WTC11 (cell line): ENCODE measurements around the gene ALG14. TPM values are rescaled to one million over a fixed set of nuclear protein-coding genes. Genes with fewer than 3 reads are reported as not detected.
A peak's percentile ranks its signal among the peaks of the same experiment; 100 is the strongest.

Experiments used
- ATAC-seq: fragments of 200-7000 bp; cut with Tn5 transposase; 2 replicates; pipeline ENCODE4 v1.10.0; 2021; ENCODE audit warnings: mild to moderate bottlenecking, moderate library complexity
- CTCF ChIA-PET: fragments of 300-600 bp; sonication (Branson Sonifier 250); formaldehyde crosslinking; loops from one replicate; lab custom pipeline; 2021; ENCODE audit warnings: antibody characterized with exemption; lab: Charles Lee
- POLR2A ChIA-PET: fragments of 350-600 bp; sonication (Branson Sonifier 250); formaldehyde crosslinking; loops from one replicate; lab custom pipeline; 2021; ENCODE audit warnings: antibody characterized with exemption; lab: Charles Lee
- DNase-seq: peaks from one replicate; pipeline ENCODE4 v3.0.0; 2021; ENCODE audit warnings: low spot score
- H3K27ac Mint-ChIP-seq: 2 replicates; pipeline ENCODE4 v1.8.0; 2021; ENCODE audit warnings: mixed read lengths
- H3K27me3 Mint-ChIP-seq: 2 replicates; pipeline ENCODE4 v1.8.0; 2021; ENCODE audit warnings: low read depth, mild to moderate bottlenecking, moderate library complexity, mixed read lengths
- H3K36me3 Mint-ChIP-seq: 2 replicates; pipeline ENCODE4 v1.8.0; 2021; ENCODE audit warnings: mixed read lengths
- H3K4me1 Mint-ChIP-seq: 2 replicates; pipeline ENCODE4 v1.8.0; 2022; ENCODE audit warnings: mixed read lengths
- H3K4me3 Mint-ChIP-seq: 2 replicates; pipeline ENCODE4 v1.8.0; 2021; ENCODE audit warnings: mild to moderate bottlenecking, moderate library complexity, mixed read lengths
- H3K9me3 Mint-ChIP-seq: 2 replicates; pipeline ENCODE4 v1.8.0; 2021; ENCODE audit warnings: mixed read lengths
- ATF1 ChIP-seq: sonication (generic); formaldehyde crosslinking; IDR thresholded peaks from 2 replicates; pipeline ENCODE4 v1.8.1; 2023; ENCODE audit warnings: mild to moderate bottlenecking, moderate library complexity, missing genetic modification reagents
- ATF3 ChIP-seq: sonication (generic); formaldehyde crosslinking; conservative IDR thresholded peaks from 2 replicates; pipeline ENCODE4 v1.8.1; 2022; ENCODE audit warnings: mild to moderate bottlenecking, missing genetic modification reagents
- E2F4 ChIP-seq: sonication (generic); formaldehyde crosslinking; IDR thresholded peaks from 2 replicates; pipeline ENCODE4 v1.8.1; 2022; ENCODE audit warnings: low read depth, mild to moderate bottlenecking, moderate library complexity, missing genetic modification reagents, borderline replicate concordance
- E2F5 ChIP-seq: sonication (generic); formaldehyde crosslinking; IDR thresholded peaks from 2 replicates; pipeline ENCODE4 v1.8.1; 2022; ENCODE audit warnings: mild to moderate bottlenecking, moderate library complexity, missing genetic modification reagents
- ERG ChIP-seq: fragments of 250-450 bp; sonication (Bioruptor Pico); IDR thresholded peaks from 2 replicates; pipeline ENCODE4 v1.8.0; 2021; ENCODE audit warnings: mild to moderate bottlenecking
- FOXK1 ChIP-seq: sonication (generic); formaldehyde crosslinking; IDR thresholded peaks from 2 replicates; pipeline ENCODE4 v1.8.0; 2022; ENCODE audit warnings: mild to moderate bottlenecking, moderate library complexity, missing genetic modification reagents
- FOXP4 ChIP-seq: sonication (generic); formaldehyde crosslinking; IDR thresholded peaks from 2 replicates; pipeline ENCODE4 v1.8.0; 2022; ENCODE audit warnings: mild to moderate bottlenecking, missing genetic modification reagents
- GABPB1 ChIP-seq: sonication (generic); formaldehyde crosslinking; IDR thresholded peaks from 2 replicates; pipeline ENCODE4 v1.8.1; 2023; ENCODE audit warnings: mild to moderate bottlenecking, missing genetic modification reagents
- GRHL2 ChIP-seq: fragments of 250-450 bp; sonication (Bioruptor Pico); IDR thresholded peaks from 2 replicates; pipeline ENCODE4 v1.8.0; 2022; ENCODE audit warnings: mild to moderate bottlenecking, moderate library complexity; ENCODE audit not compliant: insufficient replicate concordance, severe bottlenecking
- IRF2 ChIP-seq: sonication (generic); formaldehyde crosslinking; IDR thresholded peaks from 2 replicates; pipeline ENCODE4 v1.8.0; 2022; ENCODE audit warnings: low read depth, missing genetic modification reagents, borderline replicate concordance
- MXD4 ChIP-seq: fragments of 250-450 bp; sonication (Bioruptor Pico); IDR thresholded peaks from 2 replicates; pipeline ENCODE4 v1.8.0; 2021; ENCODE audit warnings: mild to moderate bottlenecking, moderate library complexity, borderline replicate concordance
- PRRX2 ChIP-seq: fragments of 250-450 bp; sonication (Bioruptor Pico); IDR thresholded peaks from 2 replicates; pipeline ENCODE4 v1.8.0; 2021; ENCODE audit warnings: mild to moderate bottlenecking
- SOX15 ChIP-seq: fragments of 250-450 bp; sonication (Bioruptor Pico); IDR thresholded peaks from 2 replicates; pipeline ENCODE4 v1.9.0; 2021; ENCODE audit warnings: mild to moderate bottlenecking
- TEAD1 ChIP-seq: sonication (generic); formaldehyde crosslinking; IDR thresholded peaks from 2 replicates; pipeline ENCODE4 v1.8.0; 2022; ENCODE audit warnings: mild to moderate bottlenecking, missing genetic modification reagents
- ZBTB43 ChIP-seq: sonication (generic); formaldehyde crosslinking; IDR thresholded peaks from 2 replicates; pipeline ENCODE4 v1.8.1; 2023; ENCODE audit warnings: mild to moderate bottlenecking, missing genetic modification reagents
- ZNF121 ChIP-seq: sonication (generic); formaldehyde crosslinking; IDR thresholded peaks from 2 replicates; pipeline ENCODE4 v1.8.0; 2023; ENCODE audit warnings: missing genetic modification reagents
- ZNF219 ChIP-seq: sonication (generic); formaldehyde crosslinking; IDR thresholded peaks from 2 replicates; pipeline ENCODE4 v1.8.0; 2023; ENCODE audit warnings: missing genetic modification reagents, mild to moderate bottlenecking, borderline replicate concordance
- ZSCAN18 ChIP-seq: fragments of 250-450 bp; sonication (Bioruptor Pico); IDR thresholded peaks from 2 replicates; pipeline ENCODE4 v2.1.2; 2022; ENCODE audit warnings: mild to moderate bottlenecking, moderate library complexity
- total RNA-seq: library from RNA; stranded (reverse); gene quantifications from 3 replicates; pipeline ENCODE4 v1.2.3, GENCODE V29; 2021

The ALG14 gene
- total RNA-seq, 1 experiment from 2014 or later: 2.3 TPM

- POLR2A ChIA-PET: no interaction called here
Measured at GRCh38 chr1:95067062-95067461, 5.7 kb downstream of the ALG14 start.

GRCh38 chr1:95061445-95062006 is 11.2 kb downstream of the ALG14 start:
- TF ChIP-seq ERG (CRISPR knock-in tag): no peak
- TF ChIP-seq ATF3 (CRISPR knock-in tag): no peak
- TF ChIP-seq ZNF121 (CRISPR knock-in tag): no peak
- TF ChIP-seq FOXK1: no peak
- TF ChIP-seq ATF1 (CRISPR knock-in tag): no peak
- TF ChIP-seq IRF2: no peak
- TF ChIP-seq TEAD1: no peak
- no peak for TF ChIP-seq PRRX2
- TF ChIP-seq MXD4 (CRISPR knock-in tag): no peak
- no peak for TF ChIP-seq E2F5 (CRISPR knock-in tag)
- no peak for TF ChIP-seq ZNF219
- no peak for TF ChIP-seq SOX15 (CRISPR knock-in tag)
- TF ChIP-seq GRHL2 (CRISPR knock-in tag): no peak
- TF ChIP-seq ZSCAN18 (CRISPR knock-in tag): no peak
- no peak for TF ChIP-seq FOXP4
- Mint-ChIP-seq H3K36me3 (no peaks in the 10 kb centered on the region), H3K27me3 (no peaks in the 10 kb centered on the region; the same call in 1 of the 2 replicates), H3K27ac (no peak overlapping the region), H3K4me3 (no peak overlapping the region), H3K4me1 (no peaks in the 10 kb centered on the region), H3K9me3 (no peaks in the 10 kb centered on the region)
- POLR2A ChIA-PET: no interaction called here
- DNase-seq (no peak), ATAC-seq (no peak)
- CTCF ChIA-PET: interaction anchor here (1.2 to 1.6 kb wide), 2 partner anchors 23 to 56 kb away, joined by 4 to 6 read pairs; partner anchors contain the start of gene TLCD4

More at GRCh38 chr1:95067062-95067461, 5.7 kb downstream of the ALG14 start:
- Mint-ChIP-seq H3K27ac (no peak overlapping the region), H3K9me3 (no peaks in the 10 kb centered on the region), H3K36me3 (no peaks in the 10 kb centered on the region), H3K4me1 (peaks cover 3% of the 10 kb centered on the region), H3K27me3 (no peaks in the 10 kb centered on the region), H3K4me3 (no peak overlapping the region)
- ATAC-seq (no peak), DNase-seq (no peak)
- CTCF ChIA-PET: interaction anchor here (2.2 kb wide), 1 partner anchor 24 kb away, joined by 8 read pairs; no protein-coding TSS in a partner anchor
- TF ChIP-seq ZBTB43 (CRISPR knock-in tag) (no peak), GABPB1 (CRISPR knock-in tag) (0 out of 2 replicates have a peak, but pooled peaks have one; percentile 45), E2F4 (no peak)
